Mesendoderm (in vitro differentiated cells): ENCODE data around the gene AMMECR1.

ENCODE experiments used
- DNase-seq: peaks from one replicate; pipeline ENCODE4 v3.0.0; 2013
- H2AK5ac ChIP-seq: 2 replicates; pipeline ENCODE4 v1.6.1; 2013; ENCODE audit warnings: low read length, inconsistent platforms
- H2BK120ac ChIP-seq: 2 replicates; pipeline ENCODE4 v1.6.1; 2013; ENCODE audit warnings: low read depth, mild to moderate bottlenecking, low read length, moderate library complexity, mixed read lengths
- H2BK15ac ChIP-seq: replicated peaks from 2 replicates; pipeline ENCODE4 v1.6.1; 2013; ENCODE audit warnings: low read depth, mild to moderate bottlenecking, moderate library complexity
- H2BK5ac ChIP-seq: 2 replicates; pipeline ENCODE4 v1.6.1; 2013; ENCODE audit warnings: low read length, inconsistent platforms
- H3K18ac ChIP-seq: 2 replicates; pipeline ENCODE4 v1.6.1; 2013; ENCODE audit warnings: mild to moderate bottlenecking, low read length, mixed read lengths
- H3K23ac ChIP-seq: one replicate; pipeline ENCODE4 v1.6.1; 2013; ENCODE audit warnings: low read length
- H3K27ac ChIP-seq: 2 replicates; pipeline ENCODE4 v1.5.1; 2013; ENCODE audit warnings: low read depth, mild to moderate bottlenecking, inconsistent platforms, low read length, moderate library complexity
- H3K27me3 ChIP-seq: 2 replicates; pipeline ENCODE4 v1.6.1; 2013; ENCODE audit warnings: low read length, control low read depth, mild to moderate bottlenecking, inconsistent platforms; ENCODE audit not compliant: insufficient read depth, poor library complexity
- H3K36me3 ChIP-seq: 2 replicates; pipeline ENCODE4 v1.6.1; 2013; ENCODE audit warnings: low read length, inconsistent platforms; ENCODE audit not compliant: control insufficient read depth, insufficient read depth
- H3K4ac ChIP-seq: one replicate; pipeline ENCODE4 v1.6.1; 2013; ENCODE audit warnings: low read depth, mild to moderate bottlenecking, low read length, moderate library complexity
- H3K4me1 ChIP-seq: 2 replicates; pipeline ENCODE4 v1.6.1; 2013; ENCODE audit warnings: low read depth, low read length, inconsistent platforms; ENCODE audit not compliant: control insufficient read depth
- H3K4me2 ChIP-seq: 2 replicates; pipeline ENCODE4 v1.6.1; 2013; ENCODE audit warnings: low read length
- H3K4me3 ChIP-seq: 2 replicates; pipeline ENCODE4 v1.5.1; 2013; ENCODE audit warnings: mild to moderate bottlenecking, low read length
- H3K56ac ChIP-seq: one replicate; pipeline ENCODE4 v1.6.1; 2013; ENCODE audit warnings: low read length
- H3K79me1 ChIP-seq: 2 replicates; pipeline ENCODE4 v1.6.1; 2013; ENCODE audit warnings: low read length, inconsistent platforms
- H3K79me2 ChIP-seq: 2 replicates; pipeline ENCODE4 v1.6.1; 2013; ENCODE audit warnings: mild to moderate bottlenecking, low read length; ENCODE audit not compliant: control insufficient read depth, insufficient read depth
- H3K9ac ChIP-seq: 2 replicates; pipeline ENCODE4 v1.6.1; 2013; ENCODE audit warnings: low read length, inconsistent platforms
- H4K5ac ChIP-seq: one replicate; pipeline ENCODE4 v1.6.1; 2013; ENCODE audit warnings: low read length
- H4K8ac ChIP-seq: one replicate; pipeline ENCODE4 v1.6.1; 2013; ENCODE audit warnings: low read depth, mild to moderate bottlenecking, control low read depth, low read length, moderate library complexity
- WGBS: extraction: QIAGEN DNeasy Blood & Tissue Kit; methylation state at CpG from one replicate; pipeline ENCODE4 v1.1.7; 2013; ENCODE audit warnings: low lambda C conversion rate, missing lambda C conversion rate; ENCODE audit not compliant: insufficient coverage; ENCODE audit errors: extremely low coverage; 5-methylcytosine and 5-hydroxymethylcytosine counted together

AMMECR1 gene

GRCh38 chrX:110216027-110216426 is 101.9 kb downstream of the AMMECR1 start:
- H2AK5ac ChIP-seq: no peak overlapping the region
- H4K8ac ChIP-seq: no peak overlapping the region
- H3K4me2 ChIP-seq: no peak overlapping the region
- WGBS: no CpG with 5 or more reads among the region's 4 CpGs
- no peaks in the 10 kb centered on the region for H3K79me1 ChIP-seq
- H3K23ac ChIP-seq: no peak overlapping the region
- no peak overlapping the region for H3K4me3 ChIP-seq
- no peak overlapping the region for H3K18ac ChIP-seq
- no peaks in the 10 kb centered on the region for H3K79me2 ChIP-seq
- H2BK15ac ChIP-seq: no peak overlapping the region
- H3K9ac ChIP-seq: no peak overlapping the region
- no peak overlapping the region for H4K5ac ChIP-seq
- no peaks in the 10 kb centered on the region for H3K27me3 ChIP-seq
- no peak overlapping the region for H2BK5ac ChIP-seq
- no peak overlapping the region for H3K27ac ChIP-seq
- no peak overlapping the region for H2BK120ac ChIP-seq
- H3K4me1 ChIP-seq: no peaks in the 10 kb centered on the region
- H3K4ac ChIP-seq: no peak overlapping the region
- no peak overlapping the region for H3K56ac ChIP-seq
- no peak for DNase-seq
- no peaks in the 10 kb centered on the region for H3K36me3 ChIP-seq

DNA sequence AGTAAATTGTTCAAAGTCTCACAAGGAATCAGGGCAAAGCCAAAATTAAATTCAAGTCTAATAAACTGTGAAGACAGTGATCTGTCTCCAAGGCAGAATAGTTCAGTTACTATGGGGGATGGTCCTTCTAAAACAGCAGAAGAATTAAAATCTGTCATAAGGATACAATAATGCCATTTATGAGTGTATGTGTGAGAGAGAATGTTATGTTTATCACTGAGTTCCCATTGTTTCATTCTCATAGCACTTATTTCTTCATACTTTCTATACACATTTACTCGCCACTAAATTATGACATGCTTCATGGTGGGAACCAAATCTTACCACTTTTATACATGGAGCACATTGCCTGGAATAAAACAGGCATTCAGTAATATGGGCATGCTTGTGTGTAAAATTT is 102.5 kb downstream of the AMMECR1 start:
- no peak overlapping the region for H2BK5ac ChIP-seq
- no peak overlapping the region for H3K56ac ChIP-seq
- H4K8ac ChIP-seq: no peak overlapping the region
- H3K9ac ChIP-seq: no peak overlapping the region
- H3K27ac ChIP-seq: no peak overlapping the region
- H2BK120ac ChIP-seq: no peak overlapping the region
- no peak overlapping the region for H3K4me3 ChIP-seq
- no peak overlapping the region for H3K23ac ChIP-seq
- no peak for DNase-seq
- no peaks in the 10 kb centered on the region for H3K27me3 ChIP-seq
- no peaks in the 10 kb centered on the region for H3K79me1 ChIP-seq
- no CpG with 5 or more reads among the region's 1 CpG for WGBS
- no peaks in the 10 kb centered on the region for H3K36me3 ChIP-seq
- no peak overlapping the region for H3K4me2 ChIP-seq
- H2AK5ac ChIP-seq: no peak overlapping the region
- H3K4me1 ChIP-seq: no peaks in the 10 kb centered on the region
- H4K5ac ChIP-seq: no peak overlapping the region
- H3K79me2 ChIP-seq: no peaks in the 10 kb centered on the region
- H2BK15ac ChIP-seq: no peak overlapping the region
- no peak overlapping the region for H3K4ac ChIP-seq
- H3K18ac ChIP-seq: no peak overlapping the region

DNA sequence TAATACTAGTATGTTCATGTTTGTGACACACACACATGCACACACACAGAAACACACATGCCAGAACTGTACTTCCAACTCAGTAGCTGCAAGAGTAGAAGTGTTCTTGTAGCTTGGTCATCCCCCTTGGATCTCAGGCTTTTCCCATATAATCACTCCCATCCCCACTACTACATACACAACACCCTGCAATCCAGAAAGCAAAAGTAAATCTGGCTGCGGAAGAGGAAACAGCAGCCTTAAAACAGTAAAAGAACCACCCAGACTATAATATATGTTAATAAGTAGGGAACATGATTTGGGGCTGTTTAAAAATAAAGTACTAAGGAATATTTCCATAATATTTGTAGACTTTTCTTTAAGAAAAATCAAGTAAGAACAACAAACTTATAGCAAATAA is 103.2 kb downstream of the AMMECR1 start:
- no peak for DNase-seq
- Histone ChIP-seq H3K9ac (no peak overlapping the region), H3K56ac (no peak overlapping the region), H3K27me3 (no peaks in the 10 kb centered on the region), H2AK5ac (no peak overlapping the region), H3K79me2 (no peaks in the 10 kb centered on the region), H4K5ac (no peak overlapping the region), H3K18ac (no peak overlapping the region), H3K36me3 (no peaks in the 10 kb centered on the region), H3K23ac (no peak overlapping the region), H3K4me3 (no peak overlapping the region), H3K79me1 (no peaks in the 10 kb centered on the region), H3K4ac (no peak overlapping the region), H2BK15ac (no peak overlapping the region), H3K27ac (no peak overlapping the region), H2BK120ac (no peak overlapping the region), H3K4me2 (no peak overlapping the region), H2BK5ac (no peak overlapping the region), H4K8ac (no peak overlapping the region), H3K4me1 (no peaks in the 10 kb centered on the region)
- WGBS: no CpG with 5 or more reads among the region's 1 CpG

- H2AK5ac ChIP-seq: no peak overlapping the region
- H3K18ac ChIP-seq: no peak overlapping the region
- WGBS: no CpG with 5 or more reads among the region's 1 CpG
- no peak overlapping the region for H3K56ac ChIP-seq
- no peak overlapping the region for H2BK15ac ChIP-seq
- H2BK5ac ChIP-seq: no peak overlapping the region
- H2BK120ac ChIP-seq: no peak overlapping the region
- no peak for DNase-seq
- no peak overlapping the region for H3K23ac ChIP-seq
- no peaks in the 10 kb centered on the region for H3K79me1 ChIP-seq
- no peak overlapping the region for H3K9ac ChIP-seq
- no peak overlapping the region for H3K27ac ChIP-seq
- H3K79me2 ChIP-seq: no peaks in the 10 kb centered on the region
- no peaks in the 10 kb centered on the region for H3K4me1 ChIP-seq
- H4K5ac ChIP-seq: no peak overlapping the region
- no peak overlapping the region for H3K4me2 ChIP-seq
- H3K4me3 ChIP-seq: no peak overlapping the region
- no peaks in the 10 kb centered on the region for H3K27me3 ChIP-seq
- H3K36me3 ChIP-seq: no peaks in the 10 kb centered on the region
- no peak overlapping the region for H4K8ac ChIP-seq
- no peak overlapping the region for H3K4ac ChIP-seq
Measured at GRCh38 chrX:110213183-110213582, 104.7 kb downstream of the AMMECR1 start.

GRCh38 chrX:110212299-110212698 is 105.6 kb downstream of the AMMECR1 start:
- H3K18ac ChIP-seq: no peak overlapping the region

GRCh38 chrX:110211340-110211739 is 106.5 kb downstream of the AMMECR1 start:
- Histone ChIP-seq H3K18ac (no peak overlapping the region), H3K4me3 (no peak overlapping the region), H3K4ac (no peak overlapping the region), H3K56ac (no peak overlapping the region), H3K79me2 (no peaks in the 10 kb centered on the region), H3K4me2 (no peak overlapping the region), H2BK15ac (no peak overlapping the region), H3K9ac (no peak overlapping the region), H3K4me1 (no peaks in the 10 kb centered on the region), H3K27me3 (no peaks in the 10 kb centered on the region), H3K27ac (no peak overlapping the region), H3K79me1 (no peaks in the 10 kb centered on the region), H4K8ac (no peak overlapping the region), H2AK5ac (no peak overlapping the region), H3K23ac (no peak overlapping the region), H4K5ac (no peak overlapping the region), H2BK5ac (no peak overlapping the region), H2BK120ac (no peak overlapping the region), H3K36me3 (no peaks in the 10 kb centered on the region)
- DNase-seq: no peak
- WGBS: no CpG with 5 or more reads among the region's 1 CpG

More at GRCh38 chrX:110212299-110212698, 105.6 kb downstream of the AMMECR1 start:
- Histone ChIP-seq H3K27me3 (no peaks in the 10 kb centered on the region), H3K56ac (no peak overlapping the region), H3K36me3 (no peaks in the 10 kb centered on the region), H2BK5ac (no peak overlapping the region), H2BK15ac (no peak overlapping the region), H3K4me3 (no peak overlapping the region), H2BK120ac (no peak overlapping the region), H3K9ac (no peak overlapping the region), H3K23ac (no peak overlapping the region), H4K5ac (no peak overlapping the region), H3K4me1 (no peaks in the 10 kb centered on the region), H4K8ac (no peak overlapping the region), H3K79me2 (no peaks in the 10 kb centered on the region), H3K79me1 (no peaks in the 10 kb centered on the region), H2AK5ac (no peak overlapping the region), H3K4ac (no peak overlapping the region), H3K4me2 (no peak overlapping the region), H3K27ac (no peak overlapping the region)
- DNase-seq: peak; percentile 3
- no CpG with 5 or more reads among the region's 3 CpGs for WGBS
